ENCODE results near the gene TEKT5.
"Not testable (repeated sequence)": the region's sequence is repeated elsewhere in the genome, so short reads cannot be mapped to it uniquely, and the experiment has no call there.

TEKT5 gene

DNA sequence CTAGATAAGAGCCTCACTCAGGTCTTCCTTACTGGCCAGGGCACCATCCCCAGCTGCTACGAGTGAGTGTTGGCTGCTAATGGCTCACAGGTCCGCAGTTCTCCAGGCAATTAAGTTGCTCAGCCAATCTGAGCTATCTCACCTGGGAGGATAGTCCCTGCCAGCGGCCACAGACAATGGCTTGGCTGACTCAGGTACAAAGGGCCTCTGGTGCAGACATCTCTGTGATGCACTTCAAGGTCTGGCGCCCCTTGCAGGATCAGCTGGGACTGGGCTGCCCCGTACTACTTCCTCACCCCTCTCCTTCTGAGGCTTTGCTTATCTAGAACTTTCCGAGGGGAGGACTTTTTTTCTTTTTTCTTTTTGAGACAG is 65.2 kb downstream of the TEKT5 start:
- DNase-seq: no peak

- DNase-seq: no peak
Measured at GRCh38 chr16:10625595-10626357, 69.0 kb downstream of the TEKT5 start.

- DNase-seq: no peak
Measured at GRCh38 chr16:10624527-10624926, 70.2 kb downstream of the TEKT5 start.

DNA sequence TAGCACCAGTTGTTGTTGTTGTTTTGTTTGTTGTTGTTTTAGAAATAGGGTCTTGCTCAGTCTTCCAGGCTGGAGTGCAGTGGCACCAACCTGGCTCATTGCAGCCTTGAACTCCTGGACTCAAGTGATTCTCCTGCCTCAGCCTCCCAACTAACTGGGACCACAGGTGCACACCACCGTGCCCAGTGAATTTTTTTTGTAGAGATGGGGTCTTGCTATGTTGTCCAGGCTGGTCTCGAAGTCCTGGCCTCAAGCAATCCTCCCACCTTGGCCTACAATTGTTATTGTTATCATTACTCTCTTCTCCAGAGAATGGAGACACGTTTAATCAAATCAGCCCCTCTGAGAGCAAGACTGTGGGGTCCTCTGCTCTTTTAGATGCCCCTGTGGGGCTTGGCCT is 71.7 kb downstream of the TEKT5 start:
- DNase-seq: no peak

DNA sequence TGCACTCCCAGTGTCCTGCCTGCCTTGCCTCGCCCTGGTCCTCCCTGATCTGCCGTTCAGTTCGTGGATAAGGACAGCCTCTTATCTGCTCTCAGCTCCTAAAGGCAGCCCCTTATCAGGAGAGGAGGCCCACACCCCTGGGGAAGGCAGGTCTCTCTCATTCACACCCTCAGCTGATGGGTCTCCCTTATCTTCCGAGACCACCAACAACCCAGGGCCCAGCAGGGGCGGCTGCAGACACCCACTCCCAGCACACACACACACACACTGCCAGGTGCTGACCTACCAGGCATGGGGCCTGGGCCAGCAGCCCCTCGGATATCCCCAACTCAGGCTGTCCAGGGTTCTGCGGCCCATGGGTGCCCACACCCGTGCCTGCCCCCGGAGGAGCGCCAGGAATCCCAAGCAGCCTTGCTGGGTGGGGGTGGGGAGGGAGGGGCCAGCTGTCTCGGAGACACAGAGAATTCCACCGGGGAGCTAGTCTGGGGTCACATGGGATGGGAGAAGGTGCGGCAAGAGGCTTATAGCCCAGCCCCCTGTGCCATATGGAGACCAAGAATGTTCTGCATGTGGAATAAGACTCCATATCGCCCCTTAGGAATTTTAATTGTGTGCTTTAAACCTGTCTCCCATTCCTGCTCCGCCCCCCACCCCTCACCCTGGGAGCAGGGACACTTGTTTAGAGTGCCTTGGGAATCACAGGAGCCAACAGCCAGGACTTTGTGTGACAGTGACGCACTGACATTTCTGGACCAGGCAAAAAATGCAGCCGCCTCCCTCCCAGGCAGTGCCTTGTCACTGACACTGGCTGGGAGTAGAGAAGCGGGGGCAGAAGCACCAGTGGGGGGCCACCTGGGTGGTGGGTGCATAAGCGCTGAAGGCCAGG is 72.5 kb downstream of the TEKT5 start:
- no peak for DNase-seq

DNA sequence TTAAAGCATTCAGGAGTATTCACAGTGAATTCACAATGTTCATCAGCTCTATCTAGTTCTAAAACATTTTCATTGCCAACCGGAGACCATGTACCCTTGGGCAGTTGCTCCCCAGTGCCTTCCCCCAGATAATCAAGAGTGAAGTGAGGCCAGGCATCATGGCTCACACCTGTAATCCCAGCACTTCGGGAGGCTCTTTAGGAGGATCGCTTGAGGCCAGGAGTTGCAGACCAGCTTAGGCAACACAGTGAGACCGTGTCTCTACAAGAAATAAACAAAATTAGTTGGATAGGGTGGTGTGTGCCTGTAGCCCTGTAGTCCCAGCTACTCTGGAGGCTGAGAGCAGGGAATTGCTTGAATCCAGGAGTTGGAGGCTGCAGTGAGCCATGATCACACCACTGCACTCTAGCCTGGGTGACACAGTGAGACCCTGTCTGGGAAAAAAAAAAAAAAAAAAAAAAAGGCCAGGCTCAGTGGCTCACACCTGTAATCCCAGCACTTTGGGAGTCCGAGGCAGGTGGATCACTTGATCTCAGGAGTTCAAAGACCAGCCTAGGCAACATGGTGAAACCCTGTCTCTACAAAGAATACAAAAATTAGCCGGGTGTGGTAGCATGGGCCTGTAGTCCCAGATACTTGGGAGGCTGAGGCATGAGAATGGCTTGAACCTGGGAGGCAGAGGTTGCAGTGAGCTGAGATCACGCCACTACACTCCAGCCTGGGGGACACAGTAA is 73.3 kb downstream of the TEKT5 start:
- not testable (repeated sequence) for DNase-seq

DNA sequence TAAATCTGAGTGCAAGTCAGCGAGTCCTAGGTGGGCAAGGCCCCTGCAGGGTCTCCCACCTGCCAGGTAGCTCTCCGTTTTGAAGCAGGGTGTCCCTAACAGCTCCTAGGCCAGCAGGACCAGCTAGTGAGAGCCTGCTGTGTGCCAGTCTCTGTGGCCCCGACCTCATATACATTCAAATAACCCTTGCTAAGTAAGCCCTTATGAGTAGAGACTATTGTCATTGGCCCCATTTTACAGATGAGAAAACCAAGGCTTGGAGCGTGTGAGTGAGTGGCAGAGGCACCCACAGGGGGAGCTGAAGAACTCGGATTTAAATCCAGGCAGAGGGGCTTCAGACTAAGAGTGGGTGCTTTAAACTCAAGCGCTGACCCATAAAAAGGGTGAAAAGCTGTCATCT is 74.6 kb downstream of the TEKT5 start:
- no peak for DNase-seq

DNA sequence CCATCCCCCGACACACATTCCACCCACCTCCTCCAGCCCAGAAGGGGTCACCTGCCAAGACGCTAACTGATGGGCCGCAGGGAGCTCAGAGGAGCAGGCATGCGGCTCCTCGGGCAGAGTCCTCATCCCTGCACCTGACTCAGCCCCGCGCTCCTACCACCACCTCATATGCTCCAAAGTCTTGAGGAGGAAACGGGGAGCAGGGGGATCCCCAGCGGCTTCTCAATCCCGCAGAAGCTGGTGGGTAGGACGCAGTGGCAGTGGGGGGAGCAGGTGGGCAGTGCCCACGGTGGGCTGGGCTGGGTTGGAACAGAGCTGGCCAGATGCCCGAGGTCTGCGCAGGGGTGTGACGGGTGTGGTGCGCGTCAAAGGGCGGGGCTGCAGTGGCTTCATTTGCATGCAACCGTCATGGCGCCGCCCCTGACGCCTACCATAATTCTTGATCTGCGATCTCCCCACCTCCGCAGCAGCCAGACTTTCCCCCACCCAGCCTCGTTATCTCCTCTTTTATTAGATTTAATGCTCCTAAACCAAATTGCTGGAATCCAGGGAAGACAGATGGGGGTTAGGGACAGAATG is 75.4 kb downstream of the TEKT5 start:
- no peak for DNase-seq

DNA sequence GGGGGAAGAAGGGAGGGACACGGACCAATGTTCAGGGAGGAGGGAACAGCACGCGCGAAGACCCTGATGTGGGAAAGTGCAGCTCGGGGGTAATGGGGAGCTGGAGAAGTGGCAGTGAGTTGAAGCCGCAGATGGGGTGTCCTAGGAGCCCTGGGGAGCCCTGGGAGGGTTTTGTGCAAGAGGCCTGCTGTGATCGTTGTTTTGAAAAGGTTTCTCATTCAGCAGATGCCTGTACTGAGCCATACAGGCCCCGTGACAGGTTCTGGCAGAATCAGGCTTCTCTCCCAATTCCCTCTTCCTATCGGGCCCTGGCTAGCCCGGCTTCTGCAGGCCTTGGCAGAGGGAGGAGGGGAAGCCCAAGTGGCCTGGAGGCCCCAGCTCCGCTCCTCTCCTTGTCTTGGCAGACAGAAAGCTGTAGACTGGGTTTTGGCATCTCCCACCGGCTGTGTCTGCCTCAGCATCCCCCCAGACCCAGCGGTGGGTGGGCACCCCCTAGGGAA is 76.0 kb downstream of the TEKT5 start:
- no peak for DNase-seq

- no peak for DNase-seq
Measured at GRCh38 chr16:10617662-10618420, 76.9 kb downstream of the TEKT5 start.

GRCh38 chr16:10616756-10617640 is 77.7 kb downstream of the TEKT5 start:
- DNase-seq: no peak

GRCh38 chr16:10616419-10616755 is 78.3 kb downstream of the TEKT5 start:
- no peak for DNase-seq

GRCh38 chr16:10614685-10615084 is 80.0 kb downstream of the TEKT5 start:
- DNase-seq: no peak

- no peak for DNase-seq
Measured at GRCh38 chr16:10613785-10614485, 80.8 kb downstream of the TEKT5 start.

DNA sequence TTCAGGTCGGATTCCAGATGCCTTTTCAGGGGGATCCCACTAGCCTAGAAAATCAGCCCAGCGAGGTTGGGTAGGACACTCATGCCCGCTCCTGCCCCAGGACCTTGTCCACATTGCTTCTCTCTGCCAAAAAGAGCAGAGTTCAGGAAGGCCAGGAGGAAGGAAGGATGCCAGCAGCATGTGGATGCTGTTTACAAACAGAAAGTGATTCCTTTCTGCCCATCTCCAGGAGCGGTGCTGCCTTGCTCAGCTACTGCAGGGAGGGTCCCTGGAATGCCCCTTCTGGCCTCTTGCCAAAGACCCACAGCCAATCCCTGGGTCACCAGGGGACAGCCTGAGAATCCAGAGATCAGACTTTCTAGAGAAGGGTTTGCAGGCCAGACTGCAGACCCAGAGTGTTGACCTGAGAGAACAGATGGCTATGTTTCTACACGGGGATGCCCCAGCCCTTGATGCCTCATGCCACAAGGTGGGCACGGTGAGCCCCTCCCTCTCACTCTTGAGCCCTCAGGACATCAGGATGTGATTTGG is 82.0 kb downstream of the TEKT5 start:
- no peak for DNase-seq

GRCh38 chr16:10611825-10612342 is 82.8 kb downstream of the TEKT5 start:
- no peak for DNase-seq

- DNase-seq: no peak
Measured at GRCh38 chr16:10610499-10611184, 84.1 kb downstream of the TEKT5 start.

- no peak for DNase-seq
Measured at GRCh38 chr16:10609402-10609774, 85.3 kb downstream of the TEKT5 start.

GRCh38 chr16:10608687-10609401 is 85.9 kb downstream of the TEKT5 start:
- no peak for DNase-seq
